WI38 (cell line): ENCODE measurements around the gene OPCML.

ENCODE experiments used
- H3K4me3 ChIP-seq: 2 replicates; pipeline ENCODE4 v1.5.1; 2011; ENCODE audit warnings: low read depth, mild to moderate bottlenecking, control low read depth, low read length
- CTCF ChIP-seq: IDR thresholded peaks from 2 replicates; pipeline ENCODE4 v1.5.1; 2012; ENCODE audit warnings: low read depth, mild to moderate bottlenecking, control low read depth, low read length

OPCML gene

GRCh38 chr11:133347988-133348387 lies 184.3 kb downstream of the OPCML start:
- H3K4me3 ChIP-seq: no peak overlapping the region
- no peak for TF ChIP-seq CTCF

- no peak for TF ChIP-seq CTCF
- no peak overlapping the region for H3K4me3 ChIP-seq
Observed at GRCh38 chr11:133346137-133346536, 186.2 kb downstream of the OPCML start.

- no peak for TF ChIP-seq CTCF
- H3K4me3 ChIP-seq: no peak overlapping the region
Observed at GRCh38 chr11:133343951-133344350, 188.3 kb downstream of the OPCML start.

GRCh38 chr11:133339495-133340140 lies 192.7 kb downstream of the OPCML start:
- no peak overlapping the region for H3K4me3 ChIP-seq
- TF ChIP-seq CTCF: no peak

- no peak for TF ChIP-seq CTCF
- H3K4me3 ChIP-seq: no peak overlapping the region
Observed at GRCh38 chr11:133338588-133338987, 193.7 kb downstream of the OPCML start.

- H3K4me3 ChIP-seq: no peak overlapping the region
- no peak for TF ChIP-seq CTCF
Observed at GRCh38 chr11:133337951-133338418, 194.3 kb downstream of the OPCML start.

GRCh38 chr11:133337193-133337592 lies 195.1 kb downstream of the OPCML start:
- no peak overlapping the region for H3K4me3 ChIP-seq
- TF ChIP-seq CTCF: no peak
